ENCODE results near the gene RNF167. TPM values are rescaled to one million over a fixed set of nuclear protein-coding genes. Genes with fewer than 3 reads are reported as not detected.

Gene RNF167
- total RNA-seq, 1 donor from 2014 or later, result 98.8 TPM

- H3K36me3 Mint-ChIP-seq, result peaks cover 7% of the 10 kb centered on the region
- no peak overlapping the region for H3K27ac Mint-ChIP-seq
- H3K9me3 Mint-ChIP-seq, result no peaks in the 10 kb centered on the region
- TF ChIP-seq, protein P1, sequence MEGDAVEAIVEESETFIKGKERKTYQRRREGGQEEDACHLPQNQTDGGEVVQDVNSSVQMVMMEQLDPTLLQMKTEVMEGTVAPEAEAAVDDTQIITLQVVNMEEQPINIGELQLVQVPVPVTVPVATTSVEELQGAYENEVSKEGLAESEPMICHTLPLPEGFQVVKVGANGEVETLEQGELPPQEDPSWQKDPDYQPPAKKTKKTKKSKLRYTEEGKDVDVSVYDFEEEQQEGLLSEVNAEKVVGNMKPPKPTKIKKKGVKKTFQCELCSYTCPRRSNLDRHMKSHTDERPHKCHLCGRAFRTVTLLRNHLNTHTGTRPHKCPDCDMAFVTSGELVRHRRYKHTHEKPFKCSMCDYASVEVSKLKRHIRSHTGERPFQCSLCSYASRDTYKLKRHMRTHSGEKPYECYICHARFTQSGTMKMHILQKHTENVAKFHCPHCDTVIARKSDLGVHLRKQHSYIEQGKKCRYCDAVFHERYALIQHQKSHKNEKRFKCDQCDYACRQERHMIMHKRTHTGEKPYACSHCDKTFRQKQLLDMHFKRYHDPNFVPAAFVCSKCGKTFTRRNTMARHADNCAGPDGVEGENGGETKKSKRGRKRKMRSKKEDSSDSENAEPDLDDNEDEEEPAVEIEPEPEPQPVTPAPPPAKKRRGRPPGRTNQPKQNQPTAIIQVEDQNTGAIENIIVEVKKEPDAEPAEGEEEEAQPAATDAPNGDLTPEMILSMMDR (conservative IDR thresholded peaks at IDR 0.05), result no peak
- peaks cover 18% of the 10 kb centered on the region for H3K4me1 Mint-ChIP-seq (ENCODE audit: unreplicated experiment)
- no peak for DNase-seq (ENCODE audit: extremely low spot score, unreplicated experiment)
- no peak overlapping the region for H3K4me3 Mint-ChIP-seq
- H3K27me3 Mint-ChIP-seq, result no peaks in the 10 kb centered on the region
Observed at GRCh38 chr17:4935650-4936049, 4.4 kb upstream of the RNF167 start.

- peaks cover 3% of the 10 kb centered on the region for H3K36me3 Mint-ChIP-seq
- H3K27me3 Mint-ChIP-seq, result no peaks in the 10 kb centered on the region
- peak overlapping the region; percentile 56 for H3K27ac Mint-ChIP-seq
- H3K9me3 Mint-ChIP-seq, result no peaks in the 10 kb centered on the region
- H3K4me3 Mint-ChIP-seq, result peak overlapping the region; percentile 46
- peaks cover 24% of the 10 kb centered on the region for H3K4me1 Mint-ChIP-seq (ENCODE audit: unreplicated experiment)
- no peak for DNase-seq (ENCODE audit: extremely low spot score, unreplicated experiment)
- TF ChIP-seq, protein P1 (conservative IDR thresholded peaks at IDR 0.05), result no peak
Observed at GRCh38 chr17:4936436-4936835, 3.6 kb upstream of the RNF167 start.

DNA sequence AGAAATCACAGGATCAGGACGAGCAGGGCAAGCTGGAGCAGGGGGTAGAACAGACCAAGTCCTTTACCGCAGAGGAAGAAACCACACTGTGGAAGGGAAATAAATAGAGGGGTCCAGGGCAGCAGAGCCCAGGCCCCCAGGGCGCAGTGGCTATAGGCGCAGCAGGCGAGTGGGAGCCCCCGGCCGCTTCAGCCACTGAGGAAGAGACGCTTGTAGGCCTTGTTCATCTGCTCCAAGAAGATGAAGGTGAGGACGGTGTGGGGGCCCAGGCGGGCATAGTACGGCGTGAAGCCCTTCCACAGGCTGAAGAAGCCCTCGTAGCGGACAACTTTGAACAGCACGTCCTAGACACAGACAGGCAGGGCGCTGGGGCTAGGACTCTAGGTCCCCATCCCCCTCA is 2.5 kb upstream of the RNF167 start:
- no peaks in the 10 kb centered on the region for H3K27me3 Mint-ChIP-seq
- H3K36me3 Mint-ChIP-seq, result peaks cover 7% of the 10 kb centered on the region
- no peaks in the 10 kb centered on the region for H3K9me3 Mint-ChIP-seq
- DNase-seq (ENCODE audit: extremely low spot score, unreplicated experiment), result no peak
- TF ChIP-seq, protein P1 (conservative IDR thresholded peaks at IDR 0.05), result no peak
- H3K4me3 Mint-ChIP-seq, result peak overlapping the region; percentile 98
- H3K27ac Mint-ChIP-seq, result no peak overlapping the region
- H3K4me1 Mint-ChIP-seq (ENCODE audit: unreplicated experiment), result peaks cover 30% of the 10 kb centered on the region

- Mint-ChIP-seq H3K36me3 (peaks cover 7% of the 10 kb centered on the region), H3K4me3 (peak overlapping the region; percentile 98), H3K27ac (no peak overlapping the region), H3K27me3 (no peaks in the 10 kb centered on the region), H3K4me1 (ENCODE audit: unreplicated experiment) (peaks cover 30% of the 10 kb centered on the region), H3K9me3 (no peaks in the 10 kb centered on the region)
- TF ChIP-seq, protein P1 (conservative IDR thresholded peaks at IDR 0.05), result no peak
- DNase-seq (ENCODE audit: extremely low spot score, unreplicated experiment), result no peak
Observed at GRCh38 chr17:4938069-4938491, 2.0 kb upstream of the RNF167 start.

DNA sequence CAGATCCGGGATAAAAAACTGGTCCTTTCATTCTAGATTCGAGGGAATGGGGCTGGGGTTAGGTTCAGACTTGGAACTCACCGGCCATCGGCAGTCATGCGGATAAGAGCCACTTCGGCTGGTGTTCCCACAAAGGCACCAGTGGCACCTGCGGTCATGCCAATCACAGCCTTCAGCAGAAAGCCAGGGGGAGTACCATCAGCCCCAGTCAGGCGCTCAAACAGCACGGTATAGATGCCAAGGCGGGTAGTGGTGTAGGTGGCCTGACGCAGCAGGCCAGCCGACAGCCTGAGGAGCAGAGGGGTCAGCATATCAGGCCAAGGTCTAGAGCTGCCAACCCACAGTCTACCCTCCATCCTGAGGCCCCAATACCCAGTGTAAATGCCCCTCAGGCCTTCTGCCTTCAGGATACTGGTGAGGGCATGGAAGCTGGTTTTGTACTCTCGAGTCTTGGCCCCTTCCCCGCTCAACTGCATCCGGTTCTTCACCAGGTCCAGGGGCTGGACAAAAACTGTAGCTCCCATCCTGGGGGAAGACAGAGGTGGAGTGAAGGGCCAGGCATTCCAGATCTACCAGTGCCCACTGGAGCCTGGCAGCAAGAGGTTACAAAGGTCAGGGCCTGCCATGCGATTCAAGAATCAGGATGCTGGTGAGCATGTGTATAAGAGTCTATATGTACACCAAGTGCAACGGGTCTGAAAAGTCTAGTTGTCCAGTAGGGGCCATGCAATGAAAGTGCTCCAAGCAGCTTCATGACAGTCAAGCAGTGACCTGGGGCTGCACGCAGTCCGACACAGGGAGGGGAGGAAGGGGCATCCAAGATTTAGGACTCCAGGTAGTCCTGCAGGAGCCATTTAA is 1.2 kb upstream of the RNF167 start:
- Mint-ChIP-seq H3K36me3 (peaks cover 7% of the 10 kb centered on the region), H3K4me1 (ENCODE audit: unreplicated experiment) (peaks cover 30% of the 10 kb centered on the region), H3K9me3 (no peaks in the 10 kb centered on the region), H3K27me3 (no peaks in the 10 kb centered on the region), H3K27ac (peak overlapping the region; percentile 99), H3K4me3 (peak overlapping the region; percentile 98)
- TF ChIP-seq, protein P1 (conservative IDR thresholded peaks at IDR 0.05), result no peak
- DNase-seq (ENCODE audit: extremely low spot score, unreplicated experiment), result no peak
